Measurements from ENCODE around the gene MEI1. TPM values are rescaled to one million over a fixed set of nuclear protein-coding genes. Genes with fewer than 3 reads are reported as not detected.

MEI1 gene
- total RNA-seq, 1 donor from 2014 or later: 0.16 TPM

- Mint-ChIP-seq H3K4me3 (no peak overlapping the region), H3K27ac (ENCODE audit: unreplicated experiment) (no peak overlapping the region), H3K4me1 (peaks cover 15% of the 10 kb centered on the region), H3K9me3 (no peaks in the 10 kb centered on the region), H3K27me3 (ENCODE audit: low read depth) (no peaks in the 10 kb centered on the region), H3K36me3 (ENCODE audit: low read depth) (peaks cover 12% of the 10 kb centered on the region)
- DNase-seq (ENCODE audit: low read depth, low spot score): no peak
- TF ChIP-seq CTCF (conservative IDR thresholded peaks at IDR 0.05): no peak
Observed at GRCh38 chr22:41818011-41818410, 118.7 kb downstream of the MEI1 start.

DNA sequence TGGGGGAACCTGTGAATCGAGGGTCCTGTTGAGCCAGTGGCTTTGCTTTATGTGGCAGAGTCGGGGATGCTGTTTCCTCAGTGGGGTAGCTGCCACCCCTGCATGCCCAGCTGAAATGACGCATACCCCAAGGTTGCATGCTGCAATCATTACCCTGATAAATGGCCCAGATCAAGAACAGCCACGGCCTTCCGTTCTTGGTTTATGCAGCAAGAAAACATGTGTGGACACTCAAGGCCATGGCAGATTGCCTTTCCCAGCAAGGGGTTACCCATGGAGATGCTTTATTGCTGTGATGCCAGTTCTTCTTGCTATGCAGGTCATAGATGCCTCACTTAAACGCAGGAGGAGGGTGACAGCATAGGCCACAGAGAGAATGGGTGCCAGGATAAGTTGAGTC lies 119.3 kb downstream of the MEI1 start:
- TF ChIP-seq CTCF (conservative IDR thresholded peaks at IDR 0.05): no peak
- H3K4me3 Mint-ChIP-seq: no peak overlapping the region
- H3K9me3 Mint-ChIP-seq: no peaks in the 10 kb centered on the region
- H3K4me1 Mint-ChIP-seq: peaks cover 18% of the 10 kb centered on the region
- H3K36me3 Mint-ChIP-seq (ENCODE audit: low read depth): peaks cover 12% of the 10 kb centered on the region
- no peak for DNase-seq (ENCODE audit: low read depth, low spot score)
- H3K27ac Mint-ChIP-seq (ENCODE audit: unreplicated experiment): no peak overlapping the region
- H3K27me3 Mint-ChIP-seq (ENCODE audit: low read depth): no peaks in the 10 kb centered on the region

- no peak for TF ChIP-seq CTCF (conservative IDR thresholded peaks at IDR 0.05)
- DNase-seq (ENCODE audit: low read depth, low spot score): no peak
- H3K4me1 Mint-ChIP-seq: peaks cover 25% of the 10 kb centered on the region
- no peaks in the 10 kb centered on the region for H3K27me3 Mint-ChIP-seq (ENCODE audit: low read depth)
- peaks cover 16% of the 10 kb centered on the region for H3K36me3 Mint-ChIP-seq (ENCODE audit: low read depth)
- no peak overlapping the region for H3K4me3 Mint-ChIP-seq
- no peaks in the 10 kb centered on the region for H3K9me3 Mint-ChIP-seq
- H3K27ac Mint-ChIP-seq (ENCODE audit: unreplicated experiment): peak overlapping the region; percentile 31
Observed at GRCh38 chr22:41819257-41819656, 120.0 kb downstream of the MEI1 start.

GRCh38 chr22:41820447-41820846 lies 121.1 kb downstream of the MEI1 start:
- Mint-ChIP-seq H3K36me3 (ENCODE audit: low read depth) (peaks cover 19% of the 10 kb centered on the region), H3K4me1 (peaks cover 32% of the 10 kb centered on the region), H3K4me3 (peak overlapping the region; percentile 10), H3K27me3 (ENCODE audit: low read depth) (no peaks in the 10 kb centered on the region), H3K9me3 (no peaks in the 10 kb centered on the region), H3K27ac (ENCODE audit: unreplicated experiment) (peak overlapping the region; percentile 36)
- DNase-seq (ENCODE audit: low read depth, low spot score): no peak
- no peak for TF ChIP-seq CTCF (conservative IDR thresholded peaks at IDR 0.05)

- Mint-ChIP-seq H3K4me1 (peaks cover 41% of the 10 kb centered on the region), H3K27ac (ENCODE audit: unreplicated experiment) (peak overlapping the region; percentile 22), H3K27me3 (ENCODE audit: low read depth) (no peaks in the 10 kb centered on the region), H3K4me3 (no peak overlapping the region), H3K9me3 (no peaks in the 10 kb centered on the region), H3K36me3 (ENCODE audit: low read depth) (peaks cover 16% of the 10 kb centered on the region)
- DNase-seq (ENCODE audit: low read depth, low spot score): no peak
- no peak for TF ChIP-seq CTCF (conservative IDR thresholded peaks at IDR 0.05)
Observed at GRCh38 chr22:41821471-41822316, 122.4 kb downstream of the MEI1 start.
